GM21360 (cell line): ENCODE measurements around the gene CCDC88A.
"Not testable (repeated sequence)": the region's sequence is repeated elsewhere in the genome, so short reads cannot be mapped to it uniquely, and the experiment has no call there.

ENCODE experiments used
- ATAC-seq: cut with Tn5 transposase; IDR thresholded peaks from one replicate; pipeline ENCODE4 v1.9.1; 2021; ENCODE audit warnings: mild to moderate bottlenecking, moderate library complexity; ENCODE audit not compliant: unreplicated experiment

The CCDC88A gene

DNA sequence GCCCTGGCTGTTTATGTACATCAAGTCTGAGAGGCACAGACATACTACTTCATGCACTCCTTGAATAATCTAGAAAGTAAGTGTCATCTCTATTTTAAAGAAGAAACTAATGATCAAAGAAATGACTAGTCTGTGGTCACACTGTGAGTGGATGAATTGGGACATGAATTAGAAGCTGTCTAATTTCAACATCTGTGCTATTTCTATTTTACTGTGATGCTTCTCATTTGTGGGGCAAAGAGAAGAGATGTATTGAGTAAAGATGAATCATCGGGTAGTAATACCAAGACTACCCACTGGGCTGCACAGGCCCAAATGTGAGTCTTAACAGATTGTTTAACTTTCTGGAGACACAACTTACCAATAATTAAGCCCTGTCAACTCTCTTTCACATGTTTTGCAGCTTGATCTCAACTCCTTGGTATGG, 108.2 kb downstream of the CCDC88A start:
- peak; percentile 96 for ATAC-seq

DNA sequence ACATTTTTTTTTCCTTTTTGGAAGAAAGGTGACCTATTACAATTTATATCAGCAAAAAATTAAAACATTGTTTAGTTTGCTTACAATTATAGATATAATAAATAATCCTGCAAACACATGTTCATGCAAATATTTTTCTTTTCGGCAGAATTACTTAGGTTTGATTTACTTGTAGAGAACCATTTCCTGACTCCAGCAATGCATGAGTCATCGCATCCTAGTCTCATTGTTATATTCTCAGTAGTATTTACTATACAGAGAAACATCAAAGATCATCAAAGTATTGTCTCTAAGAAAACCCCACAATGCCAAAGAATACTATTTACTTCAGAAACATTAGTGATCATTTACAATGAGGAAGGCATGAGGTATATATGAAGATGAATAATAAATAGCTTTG, 110.2 kb downstream of the CCDC88A start:
- ATAC-seq: no peak

DNA sequence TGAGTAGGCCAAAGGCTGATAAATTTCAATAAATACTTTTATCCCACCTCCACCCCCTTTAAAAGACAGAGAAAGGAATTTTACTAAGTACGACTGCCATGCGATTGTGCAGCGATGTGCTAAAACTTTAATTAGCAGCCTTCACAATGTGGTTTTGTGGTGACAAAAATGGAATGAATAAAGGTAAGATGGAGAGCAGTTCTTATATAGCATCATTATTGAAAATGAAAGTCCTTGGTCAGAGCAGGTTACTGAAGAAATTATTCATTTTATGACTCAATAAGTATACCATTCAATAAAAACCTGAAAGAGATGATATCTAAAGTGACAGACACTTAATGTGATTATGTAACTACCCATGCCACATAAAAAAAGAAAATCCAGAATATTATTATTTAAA, 117.4 kb downstream of the CCDC88A start:
- peak; percentile 79 for ATAC-seq

DNA sequence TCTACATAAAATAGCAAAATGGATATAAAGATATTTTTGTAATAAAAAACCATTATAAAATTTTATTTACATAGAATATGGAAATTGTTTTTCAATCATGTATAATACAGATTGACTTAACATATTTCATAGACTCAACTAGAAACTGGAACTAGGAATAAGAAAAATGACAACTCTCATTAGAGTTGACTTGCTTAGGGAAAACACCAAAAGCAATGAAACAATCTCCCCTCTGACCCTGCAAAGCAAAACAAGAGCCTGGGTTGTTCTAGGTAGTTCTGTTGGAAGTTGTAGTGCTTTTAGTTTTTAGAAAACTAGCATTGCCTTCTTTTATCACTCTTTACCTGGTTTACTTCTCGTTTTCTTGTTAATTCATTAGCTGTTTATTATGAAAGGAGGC, 118.4 kb downstream of the CCDC88A start:
- ATAC-seq: peak; percentile 34

DNA sequence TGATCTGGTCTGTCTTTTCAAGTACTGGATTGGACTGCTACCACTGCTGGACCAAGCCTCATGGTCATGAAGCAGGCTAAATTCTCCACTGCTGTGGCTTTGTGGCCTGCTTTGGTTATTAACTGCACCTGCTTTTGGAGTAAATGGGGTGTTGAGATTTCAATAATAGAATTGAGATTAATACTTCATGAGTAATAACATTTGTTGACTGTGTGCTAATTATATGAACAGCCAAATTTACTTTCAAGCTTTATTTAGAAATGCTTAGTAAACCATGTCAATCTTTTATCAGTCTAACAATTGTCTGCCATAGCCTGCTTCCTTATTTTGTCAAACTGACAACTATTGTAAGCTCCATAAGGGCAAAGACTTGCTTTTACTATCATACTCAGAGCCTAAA, 123.3 kb downstream of the CCDC88A start:
- ATAC-seq: no peak

DNA sequence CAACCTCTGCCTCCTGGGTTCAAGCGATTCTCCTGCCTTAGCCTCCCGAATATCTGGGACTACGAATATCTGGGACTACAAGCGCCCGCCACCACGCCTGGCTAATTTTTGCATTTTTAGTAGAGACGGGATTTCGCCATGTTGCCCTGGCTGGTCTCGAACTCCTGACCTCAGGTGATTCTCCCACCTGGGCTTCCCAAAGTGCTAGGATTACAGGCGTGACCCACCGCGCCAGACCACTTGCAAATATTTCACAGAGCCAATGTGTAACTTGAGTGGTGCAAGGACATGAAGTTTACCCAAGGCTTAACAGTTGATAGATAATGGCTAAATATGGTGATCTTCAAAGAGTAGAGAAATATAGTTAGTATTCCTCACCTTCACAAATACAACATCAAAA, 136.6 kb downstream of the CCDC88A start:
- ATAC-seq: no peak

DNA sequence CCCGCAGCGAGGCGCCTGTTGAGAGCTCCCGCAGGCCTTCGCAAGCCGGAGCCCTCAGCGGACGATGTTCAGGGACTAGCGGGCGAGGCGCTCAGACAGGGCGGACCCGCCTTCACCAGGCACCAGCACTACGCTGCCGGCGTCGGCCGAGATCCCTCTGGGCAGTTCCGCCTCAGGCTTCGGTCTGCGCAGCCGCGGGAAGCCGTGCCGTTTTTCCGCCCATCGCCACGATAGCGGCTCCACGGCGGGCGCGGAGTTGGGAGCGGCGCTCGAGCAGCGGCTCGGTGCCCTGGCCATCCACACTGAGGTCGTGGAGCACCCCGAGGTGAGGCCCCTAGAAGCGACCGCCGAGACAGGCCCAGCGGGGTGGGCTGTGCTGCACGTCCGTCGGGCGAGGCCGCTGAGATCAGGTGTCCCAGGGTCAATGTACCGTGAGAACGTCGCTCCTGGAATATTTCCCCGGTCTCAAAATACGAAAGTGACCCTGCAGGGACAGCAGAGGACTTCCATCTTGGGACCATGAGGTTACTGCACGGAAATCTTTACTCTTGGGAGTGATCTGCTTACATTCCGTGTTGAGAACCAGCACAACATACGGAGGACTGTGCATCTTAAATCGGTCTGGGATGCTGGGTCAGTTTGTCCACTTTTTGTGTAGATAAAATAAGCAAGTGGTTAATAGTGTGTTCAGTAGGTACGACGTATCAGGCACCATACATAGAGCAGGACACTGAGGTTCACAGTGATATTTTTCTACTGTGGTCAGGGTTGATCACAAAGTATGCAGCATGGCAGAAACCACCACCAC, 137.3 kb downstream of the CCDC88A start:
- peak; percentile 98 for ATAC-seq

DNA sequence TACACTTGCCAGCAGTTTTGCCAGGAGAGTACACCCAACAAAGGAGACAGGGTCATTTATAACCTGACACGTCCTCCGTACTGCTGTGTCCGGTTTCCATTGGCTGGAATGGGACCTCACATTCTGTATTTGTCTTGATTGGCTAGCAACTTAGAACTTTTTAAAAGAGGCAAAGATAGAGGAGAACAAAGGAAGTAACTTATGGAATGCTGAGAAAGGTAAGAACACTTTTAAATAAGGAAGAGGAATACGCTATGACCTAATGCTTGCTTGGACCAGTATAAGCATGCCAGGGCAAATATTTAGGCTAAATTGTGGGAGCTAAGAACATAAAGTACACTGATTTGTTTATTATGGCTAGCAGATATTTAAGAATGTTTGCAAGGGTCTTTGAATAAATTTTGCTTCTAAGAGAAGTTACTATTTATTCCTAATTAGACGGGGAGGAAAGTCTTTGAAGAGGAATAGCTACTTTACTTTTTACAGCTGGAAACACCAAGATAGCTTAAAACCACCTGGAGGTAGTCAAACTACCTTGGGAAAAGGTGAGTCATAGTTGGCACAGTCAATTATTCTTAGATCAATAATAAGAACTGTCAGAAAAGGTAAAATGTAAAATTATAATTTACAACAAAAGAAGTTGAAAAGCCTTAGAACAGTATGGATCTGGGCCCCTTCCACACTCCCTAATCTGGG, 138.7 kb downstream of the CCDC88A start:
- ATAC-seq: not testable (repeated sequence)

DNA sequence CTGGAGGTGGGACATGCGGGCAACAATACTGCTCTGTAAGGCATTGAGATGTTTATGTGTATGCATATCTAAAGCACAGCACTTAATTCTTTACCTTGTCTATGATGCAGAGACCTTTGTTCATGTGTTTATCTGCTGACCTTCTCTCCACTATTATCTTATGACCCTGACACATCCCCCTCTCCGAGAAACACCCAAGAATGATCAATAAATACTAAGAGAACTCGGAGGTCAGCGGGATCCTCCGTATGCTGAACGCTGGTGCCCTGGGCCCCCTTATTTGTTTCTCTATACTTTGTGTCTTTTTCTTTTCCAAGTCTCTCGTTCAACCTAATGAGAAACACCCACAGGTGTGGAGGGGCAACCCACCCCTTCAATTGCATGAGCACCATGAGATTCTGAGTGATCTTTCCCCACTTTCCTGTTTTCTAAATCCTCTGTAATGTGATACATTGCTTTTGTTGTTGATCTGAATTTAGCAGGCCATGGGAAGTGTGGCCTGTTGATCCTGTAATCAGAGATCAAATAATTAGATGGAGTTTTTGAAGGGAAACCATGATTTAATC, 139.7 kb downstream of the CCDC88A start:
- not testable (repeated sequence) for ATAC-seq

DNA sequence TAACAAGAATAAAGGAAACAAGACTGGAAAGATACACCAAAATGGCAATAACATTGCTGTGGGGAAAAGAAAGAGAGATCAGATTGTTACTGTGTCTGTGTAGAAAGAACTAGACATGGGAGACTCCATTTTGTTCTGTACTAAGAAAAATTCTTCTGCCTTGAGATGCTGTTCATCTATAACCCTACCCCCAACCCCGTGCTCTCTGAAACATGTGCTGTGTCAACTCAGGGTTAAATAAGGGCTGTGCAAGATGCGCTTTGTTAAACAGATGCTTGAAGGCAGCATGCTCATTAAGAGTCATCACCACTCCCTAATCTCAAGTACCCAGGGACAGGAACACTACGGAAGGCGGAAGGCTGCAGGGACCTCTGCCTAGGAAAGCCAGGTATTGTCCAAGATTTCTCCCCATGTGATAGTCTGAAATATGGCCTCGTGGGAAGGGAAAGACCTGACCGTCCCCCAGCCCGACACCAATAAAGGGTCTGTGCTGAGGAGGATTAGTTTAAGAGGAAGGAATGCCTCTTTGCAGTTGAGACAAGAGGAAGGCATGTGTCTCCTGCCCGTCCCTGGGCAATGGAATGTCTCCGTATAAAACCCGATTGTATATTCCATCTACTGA, 140.3 kb downstream of the CCDC88A start:
- not testable (repeated sequence) for ATAC-seq

DNA sequence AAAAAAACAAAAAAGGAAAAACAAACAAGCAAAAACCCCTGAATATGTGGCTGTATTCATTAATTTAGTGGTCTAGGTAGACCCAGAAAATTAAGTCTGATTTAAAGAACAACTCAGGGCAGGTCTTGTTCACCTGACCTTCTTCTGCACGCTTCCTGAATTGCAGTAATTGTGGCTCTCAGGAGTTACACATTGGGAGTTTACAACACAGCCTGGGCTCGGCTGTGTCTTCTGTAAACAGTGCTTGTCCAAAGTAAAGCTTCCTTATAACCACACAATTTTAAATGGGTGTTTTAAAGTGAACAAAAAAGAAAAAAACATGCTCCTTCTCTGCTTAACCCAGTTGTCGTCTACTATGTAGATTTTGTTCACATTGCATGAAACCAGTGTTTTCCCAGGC, 142.3 kb downstream of the CCDC88A start:
- no peak for ATAC-seq

DNA sequence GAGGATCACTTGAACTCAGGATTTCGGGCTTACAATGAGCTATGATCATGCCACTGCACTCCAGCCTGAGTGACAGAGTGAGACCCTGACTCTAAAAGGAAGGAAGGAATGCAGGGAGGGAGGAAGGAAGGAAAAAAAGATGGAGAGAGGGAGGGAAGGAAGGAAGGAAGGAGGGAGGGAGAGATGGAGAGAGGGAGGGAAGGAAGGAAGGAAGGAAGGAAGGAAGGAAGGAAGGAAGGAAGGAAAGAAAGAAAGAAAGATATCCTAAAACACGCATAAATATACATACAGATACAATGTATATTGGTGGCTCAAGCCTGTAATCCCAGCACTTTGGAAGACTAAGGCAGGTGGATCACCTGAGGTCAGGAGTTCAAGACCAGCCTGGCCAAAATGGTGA, 145.3 kb downstream of the CCDC88A start:
- ATAC-seq: not testable (repeated sequence)

DNA sequence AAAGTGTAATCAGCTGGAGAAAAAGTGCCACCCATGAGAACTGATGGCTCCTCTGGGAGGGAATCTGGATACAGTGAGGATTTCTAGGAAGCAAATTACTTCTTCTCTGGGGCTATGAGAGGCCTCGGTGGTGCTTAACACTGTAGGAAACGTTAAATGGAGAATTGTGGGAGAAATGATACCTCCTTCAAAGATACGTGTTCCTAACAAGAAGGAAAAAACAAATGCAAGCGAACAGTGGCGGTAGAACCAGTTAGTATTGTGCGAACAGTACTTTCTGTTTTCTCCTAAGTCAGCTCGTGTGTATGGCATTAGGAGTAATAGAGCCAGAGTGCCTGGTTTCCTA, 150.0 kb downstream of the CCDC88A start:
- ATAC-seq: no peak

DNA sequence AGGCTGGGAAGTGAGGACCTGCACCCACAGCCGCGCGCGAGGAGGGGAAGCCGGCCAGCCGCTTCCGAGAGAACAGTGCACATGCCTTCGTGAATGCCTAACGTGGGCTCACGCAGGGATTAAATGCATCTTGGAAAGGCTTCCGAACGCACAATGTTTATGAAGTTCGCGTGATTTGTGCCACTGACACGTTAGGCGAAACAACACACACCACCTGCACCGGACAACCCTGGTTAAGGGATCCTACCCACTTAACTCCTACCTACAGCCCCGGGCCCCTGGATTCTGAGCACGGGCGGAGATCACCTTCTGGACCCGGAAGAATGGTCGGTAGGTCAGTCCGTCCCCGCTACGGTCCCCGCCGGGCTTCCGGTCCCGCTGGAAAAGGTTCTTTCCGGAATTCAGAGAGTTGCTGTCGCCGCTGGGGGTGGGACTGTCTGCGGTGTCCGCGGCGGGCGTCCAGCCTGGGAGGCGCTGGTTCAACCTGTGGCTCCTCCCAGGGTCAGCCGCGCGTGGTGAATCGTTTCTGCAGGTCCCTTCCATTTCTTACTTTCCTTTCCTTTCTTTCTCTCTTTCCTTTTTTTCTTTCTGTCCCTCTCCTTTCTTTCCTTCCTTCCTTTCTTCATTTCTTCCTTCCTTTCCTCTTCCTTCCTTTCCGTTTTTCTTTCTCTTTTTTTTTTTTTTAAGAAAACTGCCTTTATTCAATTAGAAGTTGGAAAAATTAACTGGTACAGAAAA, 150.6 kb downstream of the CCDC88A start, which contains the start of gene MTIF2:
Gene MTIF2 (minus strand): TSS at position 325 of the 738 bp plus-strand sequence. CDS start 5,373 bp downstream, outside the sequence.
- peak; percentile 93 for ATAC-seq

DNA sequence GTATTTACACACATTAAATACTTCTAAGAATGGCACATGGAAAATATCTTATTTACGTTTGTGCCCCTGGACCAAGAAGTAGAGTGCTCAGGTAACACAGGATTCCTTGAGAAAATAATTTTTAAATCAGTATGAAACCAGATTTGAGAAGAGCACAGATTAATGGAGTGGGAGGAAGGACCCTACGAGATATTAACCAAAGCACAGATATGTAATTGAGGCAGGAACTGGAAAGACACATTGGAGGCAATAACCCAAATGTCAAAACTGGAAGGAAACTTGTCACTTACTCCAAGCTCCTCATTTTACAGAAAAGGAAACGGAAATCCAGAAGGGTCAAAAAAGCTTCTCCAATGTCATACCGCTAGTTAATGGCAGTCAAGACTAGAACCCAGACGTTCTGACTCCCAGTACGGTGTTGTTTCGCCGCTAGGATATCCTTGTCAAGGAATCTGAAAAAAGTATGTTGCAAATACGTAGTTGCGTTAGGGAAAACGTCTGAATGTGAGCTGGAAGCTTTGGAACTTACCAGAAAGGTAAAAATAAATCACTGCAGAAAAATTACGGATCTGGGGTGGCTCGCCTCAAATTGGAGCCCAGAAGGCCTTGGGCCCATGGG, 151.3 kb downstream of the CCDC88A start:
- ATAC-seq: no peak

DNA sequence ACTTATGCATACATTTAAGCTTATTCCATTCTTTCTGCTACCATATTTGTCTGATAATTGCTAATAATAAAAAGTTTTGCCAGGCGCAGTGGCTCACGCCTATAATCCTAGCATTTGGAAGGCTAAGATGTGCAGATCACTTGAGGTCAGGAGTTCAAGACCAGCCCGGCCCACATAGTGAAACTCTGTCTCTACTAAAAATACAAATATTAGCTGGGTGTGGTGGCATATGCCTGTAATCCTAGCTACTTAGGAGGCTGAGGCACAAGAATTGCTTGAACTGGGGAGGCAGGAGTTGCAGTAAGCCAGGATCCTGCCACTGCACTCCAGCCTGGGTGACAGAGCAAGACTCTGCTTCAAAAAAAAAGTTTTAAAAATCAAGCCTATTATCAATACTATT, 160.1 kb downstream of the CCDC88A start:
- not testable (repeated sequence) for ATAC-seq

DNA sequence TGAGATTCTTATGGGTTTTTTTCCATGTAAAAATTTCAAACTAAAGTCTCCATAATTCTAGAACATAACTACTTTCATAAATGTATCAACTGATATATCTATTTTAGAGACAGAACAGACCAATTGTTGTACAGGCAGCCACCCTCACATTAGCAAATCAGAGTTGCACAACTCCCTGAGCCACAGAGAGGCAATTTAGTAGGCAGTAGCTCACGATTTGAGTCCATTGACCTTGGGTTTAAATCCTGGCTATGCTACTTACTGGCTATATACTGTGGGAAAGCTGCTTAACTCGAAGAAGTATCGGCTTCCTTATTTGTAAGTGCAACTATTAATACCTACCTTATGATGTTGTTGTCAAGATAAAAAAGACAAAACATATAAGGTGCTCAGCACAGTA, 166.8 kb downstream of the CCDC88A start:
- ATAC-seq: no peak

DNA sequence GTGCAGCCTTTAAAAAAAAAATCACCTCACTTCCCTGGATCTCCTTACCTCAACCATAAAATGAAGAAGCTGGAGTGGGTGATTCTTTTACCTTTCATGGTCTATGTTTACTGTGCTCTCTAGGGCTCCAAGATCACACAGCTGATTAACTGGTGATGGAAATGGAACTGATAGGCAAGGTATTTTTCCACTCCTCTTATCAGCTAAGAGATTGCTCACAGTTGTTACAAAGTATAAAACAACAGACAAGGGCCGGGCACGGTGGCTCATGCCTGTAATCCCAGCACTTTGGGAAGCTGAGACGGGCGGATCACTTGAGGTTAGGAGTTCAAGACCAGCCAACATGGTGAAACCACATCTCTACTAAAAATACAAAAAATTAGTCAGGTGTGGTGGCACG, 172.6 kb downstream of the CCDC88A start:
- ATAC-seq: no peak

DNA sequence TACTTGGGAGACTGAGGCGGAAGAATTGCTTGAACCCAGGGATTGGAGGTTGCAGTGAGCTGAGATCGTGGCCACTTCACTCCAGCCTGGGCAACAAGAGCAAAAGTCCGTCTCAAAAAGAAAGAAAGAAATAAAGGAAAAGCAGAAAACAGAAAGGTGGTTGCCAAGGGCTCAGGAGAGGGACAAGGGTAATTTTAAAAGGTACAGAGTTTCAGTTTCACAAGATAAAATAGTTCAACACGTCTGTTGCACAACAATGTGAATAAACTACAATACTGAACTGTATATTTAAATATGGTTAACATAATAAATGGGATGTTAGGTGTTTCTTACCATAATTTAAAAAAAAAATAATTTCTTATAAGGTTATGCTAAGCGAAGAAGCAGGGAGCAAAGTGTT, 174.2 kb downstream of the CCDC88A start:
- no peak for ATAC-seq

DNA sequence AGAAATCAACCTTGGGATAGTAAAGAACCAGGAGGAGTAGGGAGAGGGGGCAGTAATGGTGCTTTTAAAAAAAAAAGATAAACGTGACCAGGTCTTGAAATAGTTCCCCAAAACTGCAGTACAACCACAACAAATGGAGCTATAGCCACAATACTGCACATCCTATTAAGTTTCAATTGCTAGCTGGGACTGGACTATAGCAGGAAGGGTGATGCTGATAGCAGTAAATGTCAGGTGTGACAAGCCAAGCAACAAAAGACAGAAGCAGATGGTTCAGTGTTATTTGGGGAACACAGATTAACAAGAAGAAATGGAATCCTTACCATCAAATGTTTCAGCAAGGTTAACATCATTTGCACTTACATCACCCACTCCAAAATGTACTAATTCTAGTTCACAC, 177.0 kb downstream of the CCDC88A start:
- ATAC-seq: no peak
